Measurements from ENCODE around the gene FAM107B. TPM values are rescaled to one million over a fixed set of nuclear protein-coding genes. Genes with fewer than 3 reads are reported as not detected.
A peak's percentile ranks its signal among the peaks of the same experiment; 100 is the strongest.

The FAM107B gene
- total and polyA plus RNA-seq, 4 donors = 24.9 to 58.1 (median 30.9) TPM

- 83% methylated on average over 3 of the region's 3 CpGs for WGBS
These were observed 33.9 kb downstream of the FAM107B start for GRCh38 chr10:14740684-14741247.

GRCh38 chr10:14737808-14738545 lies 36.7 kb downstream of the FAM107B start:
- Histone ChIP-seq H3K4me1 (ENCODE audit: control insufficient read depth in 4 of 4, insufficient read depth in 4 of 4, low read length in 3 of 4) (peaks cover 4 to 28% (median 17%) of the 10 kb centered on the region in 4 donors), H3K27ac (ENCODE audit: low read depth in 1 of 2, low read length in 2 of 2) (peak overlapping the region in 1 of 2 donors; percentile 55), H3K4me3 (ENCODE audit: low read depth in 1 of 3, low read length in 3 of 3) (no peak overlapping the region), H3K36me3 (ENCODE audit: control insufficient read depth in 4 of 4, insufficient read depth in 3 of 4, low read depth in 1 of 4, low read length in 3 of 4) (no peaks in the 10 kb centered on the region), H3K9me3 (ENCODE audit: control insufficient read depth in 4 of 4, low read length in 3 of 4) (no peaks in the 10 kb centered on the region), H3K9ac (ENCODE audit: low read depth in 1 of 2, low read length in 2 of 2) (no peak overlapping the region), H3K27me3 (ENCODE audit: control insufficient read depth in 4 of 4, insufficient read depth in 4 of 4, low read length in 3 of 4) (no peaks in the 10 kb centered on the region)
- WGBS = 85% methylated on average over 11 of the region's 11 CpGs
- DNase-seq (ENCODE audit: low spot score) = no peak
- TF ChIP-seq RAD21 (IDR thresholded peaks at IDR 0.05) (no peak), FOXA2 (IDR thresholded peaks at IDR 0.05) (no peak), HNF4A (conservative IDR thresholded peaks at IDR 0.05) (no peak), EGR1 (IDR thresholded peaks at IDR 0.05; ENCODE audit: low read depth in 2 of 2) (no peak), JUND (IDR thresholded peaks at IDR 0.05) (no peak), SP1 (IDR thresholded peaks at IDR 0.05) (no peak), MAX (IDR thresholded peaks at IDR 0.05) (no peak), ATF3 (IDR thresholded peaks at IDR 0.05) (no peak), RXRA (IDR thresholded peaks at IDR 0.05) (no peak), ZBTB33 (IDR thresholded peaks at IDR 0.05) (no peak)

More at GRCh38 chr10:14740684-14741247, 33.9 kb downstream of the FAM107B start:
- Histone ChIP-seq H3K36me3 (ENCODE audit: control insufficient read depth in 4 of 4, insufficient read depth in 3 of 4, low read depth in 1 of 4, low read length in 3 of 4) (no peaks in the 10 kb centered on the region), H3K9ac (ENCODE audit: low read depth in 1 of 2, low read length in 2 of 2) (no peak overlapping the region), H3K9me3 (ENCODE audit: control insufficient read depth in 4 of 4, low read length in 3 of 4) (no peaks in the 10 kb centered on the region), H3K4me3 (ENCODE audit: low read depth in 1 of 3, low read length in 3 of 3) (no peak overlapping the region), H3K27me3 (ENCODE audit: control insufficient read depth in 4 of 4, insufficient read depth in 4 of 4, low read length in 3 of 4) (no peaks in the 10 kb centered on the region), H3K4me1 (ENCODE audit: control insufficient read depth in 4 of 4, insufficient read depth in 4 of 4, low read length in 3 of 4) (peaks cover 4 to 19% (median 9%) of the 10 kb centered on the region in 4 donors), H3K27ac (ENCODE audit: low read depth in 1 of 2, low read length in 2 of 2) (no peak overlapping the region)
- TF ChIP-seq RXRA (IDR thresholded peaks at IDR 0.05) (no peak), REST (IDR thresholded peaks at IDR 0.05) (no peak), ZBTB33 (IDR thresholded peaks at IDR 0.05) (no peak), JUND (IDR thresholded peaks at IDR 0.05) (no peak), NR2F2 (IDR thresholded peaks at IDR 0.05) (no peak), TAF1 (conservative IDR thresholded peaks at IDR 0.05) (no peak), SP1 (IDR thresholded peaks at IDR 0.05) (no peak)
- DNase-seq (ENCODE audit: low spot score) = no peak
